ENCODE data around the gene CCBE1.

The CCBE1 gene

DNA sequence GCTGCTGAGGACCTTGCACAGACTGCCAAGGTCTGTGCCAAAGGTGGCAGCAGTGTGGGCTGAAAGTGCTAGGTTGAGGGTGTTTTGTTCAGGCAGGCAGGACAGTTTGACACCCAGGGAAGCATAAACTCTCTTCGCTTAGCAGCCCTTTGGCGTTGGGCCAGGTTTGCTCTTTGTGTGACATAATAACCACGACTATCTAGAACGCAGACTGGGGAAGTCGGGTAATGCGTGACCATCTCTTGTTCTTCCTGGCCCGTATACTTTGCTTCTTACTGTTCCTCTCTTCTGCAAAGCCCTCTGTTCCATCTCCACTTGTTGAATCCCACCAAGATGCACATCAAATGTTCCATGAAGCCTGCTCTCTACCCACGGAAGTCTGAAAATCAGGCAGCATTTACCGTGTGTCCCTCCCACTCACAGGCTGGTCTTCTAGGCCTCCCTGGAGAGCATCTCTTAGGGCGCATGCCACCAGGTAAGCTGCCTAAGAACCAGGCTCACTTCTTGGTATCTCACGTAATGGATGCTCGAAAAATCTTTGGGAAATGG, 241.4 kb downstream of the CCBE1 start:
- Mint-ChIP-seq H3K9me3 (no peaks in the 10 kb centered on the region), H3K36me3 (no peaks in the 10 kb centered on the region), H3K4me3 (no peak overlapping the region), H3K27ac (no peak overlapping the region), H3K27me3 (peaks cover 24% of the 10 kb centered on the region), H3K4me1 (no peaks in the 10 kb centered on the region)
- ATAC-seq: no peak

DNA sequence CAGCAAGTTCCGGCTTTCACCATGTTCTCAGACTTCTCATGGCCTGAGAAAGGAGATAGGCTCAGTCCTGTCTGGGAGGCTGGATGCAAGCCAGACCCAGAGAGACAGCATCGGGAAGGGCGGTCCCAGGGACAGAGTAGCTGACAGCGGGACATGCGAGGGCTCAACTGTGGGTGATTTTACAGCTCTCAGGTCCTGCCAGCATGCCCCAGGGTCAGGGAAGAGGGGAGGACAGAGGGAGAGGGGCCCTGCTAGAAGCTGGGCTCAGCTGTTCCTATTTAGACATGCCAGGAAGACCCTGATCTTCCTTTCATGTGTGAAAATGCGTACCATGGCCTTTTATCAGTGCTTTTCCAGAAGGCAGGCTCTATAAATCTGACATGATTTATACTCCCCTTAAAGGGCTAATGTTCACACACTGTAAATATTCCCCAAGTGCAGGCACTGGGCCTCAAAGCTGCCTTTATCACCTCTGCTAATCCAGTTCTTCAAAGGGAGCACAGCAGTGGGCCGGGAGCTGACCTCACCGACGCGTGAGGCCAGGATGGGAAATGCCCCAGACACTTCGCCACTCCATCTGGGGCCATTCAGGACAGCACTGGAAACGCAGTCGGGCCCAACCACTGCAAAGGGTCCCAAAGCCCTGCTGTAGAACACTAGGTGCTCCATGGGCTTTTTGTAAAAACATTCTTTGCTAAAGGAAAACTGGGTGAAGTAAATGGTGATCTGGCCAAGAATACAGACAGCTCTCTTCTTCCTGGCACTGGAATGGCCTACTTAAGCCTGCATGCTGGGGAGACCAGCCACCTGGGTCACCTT, 242.1 kb downstream of the CCBE1 start:
- H3K4me3 Mint-ChIP-seq: no peak overlapping the region
- H3K27me3 Mint-ChIP-seq: peaks cover 24% of the 10 kb centered on the region
- H3K27ac Mint-ChIP-seq: no peak overlapping the region
- no peaks in the 10 kb centered on the region for H3K4me1 Mint-ChIP-seq
- H3K36me3 Mint-ChIP-seq: no peaks in the 10 kb centered on the region
- ATAC-seq: peak; percentile 31
- no peaks in the 10 kb centered on the region for H3K9me3 Mint-ChIP-seq

DNA sequence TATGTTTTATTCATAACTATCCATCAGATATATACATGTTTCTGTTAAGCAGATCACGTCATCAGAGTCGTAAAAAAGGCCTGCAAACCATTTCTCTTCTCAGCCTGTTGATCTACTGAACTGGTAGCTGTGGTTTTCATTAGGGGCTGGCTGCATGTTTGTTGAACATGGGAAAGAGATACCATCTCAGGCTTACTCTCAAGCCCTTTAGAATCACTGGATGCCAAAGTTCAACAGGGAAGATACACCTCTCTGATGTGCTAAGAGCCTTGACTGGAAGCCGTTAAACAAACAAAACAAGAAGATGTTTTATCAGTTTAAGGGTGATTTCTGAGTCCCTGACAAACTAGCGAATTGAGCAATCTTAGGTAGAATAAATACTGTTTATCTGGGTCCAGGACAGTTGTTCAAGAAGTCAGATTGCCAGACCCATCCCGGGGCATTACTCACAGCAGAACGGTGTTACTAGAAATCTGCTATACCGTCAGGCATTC, 243.7 kb downstream of the CCBE1 start:
- Mint-ChIP-seq H3K9me3 (no peaks in the 10 kb centered on the region), H3K36me3 (no peaks in the 10 kb centered on the region), H3K27ac (no peak overlapping the region), H3K4me1 (no peaks in the 10 kb centered on the region), H3K27me3 (peaks cover 19% of the 10 kb centered on the region), H3K4me3 (no peak overlapping the region)
- ATAC-seq: no peak

DNA sequence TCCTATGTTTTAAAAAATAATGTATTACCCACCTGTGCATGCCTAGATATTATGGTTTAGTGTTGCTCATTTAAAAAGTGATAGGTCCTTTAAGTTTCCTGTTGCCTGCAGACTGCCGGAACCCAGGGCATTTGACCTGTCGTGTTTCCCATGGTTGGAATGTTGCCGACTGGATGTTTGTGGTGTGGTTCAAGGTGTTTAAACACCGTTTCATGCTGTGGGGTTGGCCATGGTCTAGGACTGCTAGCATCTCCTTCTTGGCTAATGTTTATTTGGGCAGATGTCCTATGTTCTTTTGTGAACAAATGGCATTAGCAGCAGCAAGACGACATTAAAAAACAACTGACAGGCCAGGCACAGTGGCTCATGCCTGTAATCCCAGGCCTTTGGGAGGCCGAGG, 245.3 kb downstream of the CCBE1 start:
- H3K27me3 Mint-ChIP-seq: peaks cover 19% of the 10 kb centered on the region
- H3K27ac Mint-ChIP-seq: no peak overlapping the region
- H3K4me1 Mint-ChIP-seq: no peaks in the 10 kb centered on the region
- no peaks in the 10 kb centered on the region for H3K9me3 Mint-ChIP-seq
- H3K4me3 Mint-ChIP-seq: no peak overlapping the region
- no peak for ATAC-seq
- no peaks in the 10 kb centered on the region for H3K36me3 Mint-ChIP-seq

DNA sequence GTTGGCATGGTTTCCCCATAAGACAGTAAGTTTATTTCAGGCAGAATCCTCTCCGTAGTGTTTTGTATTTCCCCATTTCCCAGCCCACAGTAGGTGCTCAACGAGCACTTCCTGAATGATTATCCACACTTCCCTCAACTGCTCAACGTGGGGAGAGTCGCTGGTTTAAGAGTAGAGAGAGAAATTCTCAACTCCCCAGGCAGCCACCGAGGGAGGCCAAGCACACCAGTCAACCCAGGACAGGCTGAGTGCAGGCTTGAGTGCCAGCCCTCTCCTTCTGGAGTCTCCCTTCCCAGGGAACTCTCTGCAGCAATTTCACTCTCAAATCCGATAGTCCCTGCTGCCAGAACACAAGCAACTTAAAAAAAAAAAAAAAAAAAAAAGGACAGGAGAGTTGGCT, 246.2 kb downstream of the CCBE1 start:
- ATAC-seq: no peak
- Mint-ChIP-seq H3K4me1 (no peaks in the 10 kb centered on the region), H3K4me3 (no peak overlapping the region), H3K27me3 (peaks cover 28% of the 10 kb centered on the region), H3K36me3 (no peaks in the 10 kb centered on the region), H3K27ac (no peak overlapping the region), H3K9me3 (no peaks in the 10 kb centered on the region)

DNA sequence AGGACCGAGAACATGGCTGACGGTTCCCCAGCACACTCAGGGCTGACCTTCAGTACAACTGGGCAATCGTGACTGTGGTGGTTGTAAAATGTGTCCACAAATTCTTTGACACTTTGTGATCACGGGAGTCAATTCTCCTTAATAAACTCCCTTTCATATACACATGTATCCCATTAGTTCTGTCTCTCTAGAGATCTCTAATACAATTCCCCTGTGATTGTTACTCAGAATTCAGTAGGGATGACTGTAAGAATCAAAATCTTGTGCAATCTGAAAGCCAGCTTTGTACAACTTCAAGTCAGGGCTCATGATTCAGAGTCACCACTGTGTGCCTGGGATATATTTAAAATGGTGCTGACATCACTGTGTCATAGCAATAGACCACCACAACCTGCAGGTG, 248.7 kb downstream of the CCBE1 start:
- no peak for ATAC-seq
- Mint-ChIP-seq H3K4me1 (no peaks in the 10 kb centered on the region), H3K4me3 (no peak overlapping the region), H3K27me3 (peaks cover 28% of the 10 kb centered on the region), H3K9me3 (no peaks in the 10 kb centered on the region), H3K27ac (no peak overlapping the region), H3K36me3 (no peaks in the 10 kb centered on the region)

DNA sequence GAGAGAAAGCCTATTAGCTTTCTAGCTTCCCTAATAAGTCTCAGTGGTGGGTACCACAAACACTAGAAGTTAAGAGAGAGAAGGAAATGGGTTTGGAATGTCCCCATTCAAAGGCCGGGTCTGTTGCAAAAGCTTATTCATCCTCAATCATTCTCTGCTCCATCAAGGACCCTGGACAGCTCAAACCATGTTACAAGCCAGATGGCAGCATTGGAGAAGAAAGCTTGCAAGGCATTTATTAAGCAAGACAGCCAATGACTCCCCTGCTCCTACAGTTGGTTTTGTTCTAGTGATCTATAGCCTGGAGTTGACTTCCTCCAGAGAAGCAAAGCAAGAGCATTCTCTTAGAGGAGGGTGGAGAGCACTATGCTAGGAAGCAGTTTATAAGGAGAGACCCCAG, 251.2 kb downstream of the CCBE1 start:
- Mint-ChIP-seq H3K36me3 (no peaks in the 10 kb centered on the region), H3K4me3 (no peak overlapping the region), H3K4me1 (no peaks in the 10 kb centered on the region), H3K27me3 (peaks cover 18% of the 10 kb centered on the region), H3K9me3 (peaks cover 6% of the 10 kb centered on the region), H3K27ac (no peak overlapping the region)
- no peak for ATAC-seq

DNA sequence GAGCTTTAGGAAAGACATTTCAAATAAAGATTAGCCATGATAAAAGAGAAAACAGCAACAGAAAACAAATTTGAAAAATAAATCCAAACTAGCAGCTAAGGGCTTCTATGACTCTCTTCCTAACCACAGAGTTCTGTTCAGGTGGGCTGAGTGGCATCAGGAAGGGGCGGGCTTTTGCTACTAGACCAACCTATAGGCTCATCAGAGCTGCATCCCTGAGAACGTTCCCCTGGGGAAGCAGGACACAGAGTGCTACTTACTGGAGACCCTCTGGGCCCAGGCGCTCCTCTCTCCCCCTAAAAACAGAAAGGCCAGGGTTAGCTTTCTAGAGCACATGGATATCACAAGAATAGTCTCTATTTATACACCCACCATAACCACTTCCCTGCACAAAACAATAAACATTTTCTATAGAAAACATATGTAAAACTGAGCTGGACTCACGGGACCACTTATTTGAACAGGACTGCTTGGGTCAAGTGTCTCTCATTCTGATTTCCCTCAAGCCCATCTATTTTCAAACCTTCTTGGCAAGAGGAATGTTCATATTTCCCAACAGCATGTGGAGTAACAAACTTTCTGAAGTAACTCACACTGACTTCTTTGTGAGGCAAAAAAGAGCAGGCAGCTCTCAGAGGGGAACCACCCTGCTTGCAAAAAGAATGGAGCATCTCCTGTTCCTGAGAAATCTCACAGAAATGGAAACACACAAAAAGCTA, 259.2 kb downstream of the CCBE1 start:
- Mint-ChIP-seq H3K4me1 (no peaks in the 10 kb centered on the region), H3K9me3 (peaks cover 6% of the 10 kb centered on the region), H3K27ac (no peak overlapping the region), H3K4me3 (no peak overlapping the region), H3K36me3 (no peaks in the 10 kb centered on the region), H3K27me3 (peaks cover 26% of the 10 kb centered on the region)
- no peak for ATAC-seq

DNA sequence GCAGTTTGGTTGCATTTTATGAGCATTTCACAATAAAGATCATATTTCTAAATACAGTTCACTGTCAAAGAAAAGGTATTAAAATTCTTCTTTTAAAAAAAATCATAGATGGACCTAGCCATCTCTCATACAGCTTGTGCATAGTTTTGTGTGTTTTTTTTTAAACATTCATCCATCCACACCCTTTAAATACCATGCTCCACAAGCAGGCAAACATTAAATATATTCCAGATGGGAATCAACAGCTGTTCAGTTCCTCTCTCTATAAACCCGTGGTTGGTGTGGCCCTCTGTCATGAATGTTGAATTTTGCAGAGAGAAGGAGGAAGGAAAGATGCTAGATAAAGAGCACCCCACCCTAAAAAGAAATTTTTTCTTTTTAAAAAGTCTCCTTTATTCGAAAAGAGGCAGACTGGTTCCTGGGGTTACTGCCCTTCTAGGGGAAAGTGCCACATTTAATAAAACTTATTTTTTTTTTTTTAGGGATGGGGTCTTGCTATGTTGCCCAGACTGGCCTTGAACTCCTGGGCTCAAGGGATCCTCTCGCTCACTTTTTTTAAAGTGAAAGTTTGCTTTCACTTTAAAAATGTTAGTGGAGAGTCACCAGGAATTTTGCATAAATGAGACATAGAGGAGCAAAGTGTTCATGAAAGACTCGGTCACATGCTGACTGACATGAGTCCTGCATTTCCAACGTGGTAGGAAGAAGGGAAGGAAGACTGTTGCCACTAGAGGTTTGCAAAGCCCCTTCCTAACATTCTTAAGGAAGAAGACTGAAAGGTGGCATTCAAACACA, 264.2 kb downstream of the CCBE1 start:
- H3K4me1 Mint-ChIP-seq: no peaks in the 10 kb centered on the region
- no peak for ATAC-seq
- H3K4me3 Mint-ChIP-seq: no peak overlapping the region
- H3K36me3 Mint-ChIP-seq: no peaks in the 10 kb centered on the region
- no peaks in the 10 kb centered on the region for H3K9me3 Mint-ChIP-seq
- no peak overlapping the region for H3K27ac Mint-ChIP-seq
- H3K27me3 Mint-ChIP-seq: peaks cover 52% of the 10 kb centered on the region

DNA sequence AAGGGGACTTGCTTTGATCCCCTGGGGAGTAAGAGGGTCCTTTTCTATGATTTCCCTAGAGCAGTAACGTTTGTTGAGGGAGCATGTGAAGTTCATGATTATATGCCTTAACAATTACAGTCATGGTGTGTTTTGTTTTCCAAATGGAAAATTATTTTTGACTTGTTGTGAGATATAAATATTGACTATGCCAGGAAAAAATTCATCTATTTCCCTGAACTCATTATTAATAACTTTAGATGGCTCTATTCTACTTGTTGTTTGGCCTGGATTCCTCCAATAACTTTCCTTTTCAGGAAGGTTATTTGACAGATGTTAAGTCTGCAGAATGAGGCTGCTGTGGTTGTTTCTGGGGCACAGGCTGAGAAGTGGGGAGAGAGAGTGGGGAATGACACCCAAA, 266.1 kb downstream of the CCBE1 start:
- ATAC-seq: no peak
- Mint-ChIP-seq H3K4me3 (no peak overlapping the region), H3K36me3 (no peaks in the 10 kb centered on the region), H3K9me3 (no peaks in the 10 kb centered on the region), H3K27ac (no peak overlapping the region), H3K4me1 (no peaks in the 10 kb centered on the region), H3K27me3 (peaks cover 51% of the 10 kb centered on the region)

DNA sequence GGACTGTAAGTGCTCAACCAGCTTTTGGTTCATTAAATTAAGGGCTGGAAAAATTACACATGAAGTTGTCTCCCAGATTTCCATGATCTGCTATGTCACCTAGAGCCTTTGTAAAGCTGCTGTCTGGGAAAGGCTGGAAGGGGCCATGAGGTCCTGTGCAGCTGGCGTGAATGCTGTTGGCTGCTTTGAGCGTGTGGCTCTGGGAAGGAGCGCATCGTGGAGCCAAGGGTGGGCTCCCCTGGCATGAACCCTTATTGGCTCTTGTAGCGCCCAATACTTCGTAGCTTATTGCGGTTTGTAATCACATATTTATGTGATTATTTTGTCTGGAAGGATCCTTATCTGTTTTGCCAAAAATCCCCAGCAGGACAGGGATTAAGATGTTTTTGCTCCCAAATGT, 267.6 kb downstream of the CCBE1 start:
- no peak overlapping the region for H3K27ac Mint-ChIP-seq
- peaks cover 40% of the 10 kb centered on the region for H3K27me3 Mint-ChIP-seq
- H3K4me3 Mint-ChIP-seq: no peak overlapping the region

DNA sequence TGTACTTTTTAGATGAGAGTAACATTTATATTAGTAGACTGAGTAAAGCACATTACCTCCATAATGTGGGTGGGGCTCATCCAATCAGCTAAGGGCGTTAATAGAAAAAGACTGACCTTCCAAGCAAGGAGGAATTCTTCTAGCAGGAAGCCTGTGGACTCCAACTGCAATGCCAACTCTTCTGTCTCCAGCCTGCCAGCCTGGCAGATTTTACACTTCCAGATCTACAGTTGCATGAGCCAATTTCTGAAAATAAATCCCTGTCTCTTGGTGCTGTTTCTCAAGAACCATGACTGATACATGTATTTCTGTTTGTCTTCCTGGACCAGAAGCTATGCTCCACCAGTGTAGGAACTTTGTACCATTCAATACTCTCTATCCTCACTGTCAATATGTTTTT, 269.2 kb downstream of the CCBE1 start:
- no peak for ATAC-seq
- H3K27ac Mint-ChIP-seq: no peak overlapping the region
- peaks cover 26% of the 10 kb centered on the region for H3K27me3 Mint-ChIP-seq
- H3K9me3 Mint-ChIP-seq: no peaks in the 10 kb centered on the region
- H3K4me3 Mint-ChIP-seq: no peak overlapping the region
- H3K4me1 Mint-ChIP-seq: no peaks in the 10 kb centered on the region
- no peaks in the 10 kb centered on the region for H3K36me3 Mint-ChIP-seq

More for the DNA sequence above, 267.6 kb downstream of the CCBE1 start:
- no peaks in the 10 kb centered on the region for H3K36me3 Mint-ChIP-seq
- no peaks in the 10 kb centered on the region for H3K9me3 Mint-ChIP-seq
- no peaks in the 10 kb centered on the region for H3K4me1 Mint-ChIP-seq
- ATAC-seq: no peak

DNA sequence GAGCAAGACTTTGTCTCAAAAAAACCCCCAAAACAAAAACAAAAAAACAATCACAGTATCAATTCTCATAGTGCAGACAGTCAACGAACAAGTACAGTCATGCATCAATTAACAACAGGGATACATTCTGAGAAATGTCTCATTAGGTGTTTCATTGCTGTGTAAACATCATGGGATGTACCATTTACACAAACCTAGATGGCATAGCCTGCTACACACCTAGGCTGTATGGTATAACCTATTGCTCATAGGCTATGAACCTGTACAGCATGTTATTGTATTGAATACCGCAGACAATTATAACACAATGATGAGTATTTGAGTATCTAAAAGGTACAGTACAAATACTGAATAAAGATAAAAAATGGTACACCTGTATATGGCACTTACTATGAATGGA, 270.4 kb downstream of the CCBE1 start:
- no peaks in the 10 kb centered on the region for H3K4me1 Mint-ChIP-seq
- no peak overlapping the region for H3K4me3 Mint-ChIP-seq
- ATAC-seq: no peak
- H3K27ac Mint-ChIP-seq: no peak overlapping the region
- peaks cover 24% of the 10 kb centered on the region for H3K27me3 Mint-ChIP-seq
- H3K36me3 Mint-ChIP-seq: no peaks in the 10 kb centered on the region
- no peaks in the 10 kb centered on the region for H3K9me3 Mint-ChIP-seq

DNA sequence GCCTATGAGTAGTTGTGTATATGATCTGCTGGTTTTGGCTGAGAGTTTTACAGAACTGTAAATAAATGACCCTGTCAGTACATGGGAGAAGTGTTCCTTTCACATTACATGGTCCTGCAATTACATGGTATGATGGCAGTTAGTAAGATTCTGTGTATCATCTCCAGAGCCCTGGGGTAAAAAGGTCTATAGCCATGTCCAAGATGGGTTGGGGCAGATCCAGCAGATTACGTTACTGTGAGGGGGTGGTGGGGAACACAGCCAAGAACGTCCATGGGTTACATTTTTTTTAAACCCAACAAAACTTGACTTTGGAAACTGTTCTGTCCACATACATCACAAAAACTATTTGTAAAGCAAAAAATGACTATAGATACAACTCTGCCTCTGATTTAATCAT, 274.0 kb downstream of the CCBE1 start:
- Mint-ChIP-seq H3K9me3 (no peaks in the 10 kb centered on the region), H3K36me3 (no peaks in the 10 kb centered on the region), H3K4me1 (no peaks in the 10 kb centered on the region), H3K27ac (no peak overlapping the region), H3K27me3 (peaks cover 30% of the 10 kb centered on the region), H3K4me3 (no peak overlapping the region)
- ATAC-seq: no peak

DNA sequence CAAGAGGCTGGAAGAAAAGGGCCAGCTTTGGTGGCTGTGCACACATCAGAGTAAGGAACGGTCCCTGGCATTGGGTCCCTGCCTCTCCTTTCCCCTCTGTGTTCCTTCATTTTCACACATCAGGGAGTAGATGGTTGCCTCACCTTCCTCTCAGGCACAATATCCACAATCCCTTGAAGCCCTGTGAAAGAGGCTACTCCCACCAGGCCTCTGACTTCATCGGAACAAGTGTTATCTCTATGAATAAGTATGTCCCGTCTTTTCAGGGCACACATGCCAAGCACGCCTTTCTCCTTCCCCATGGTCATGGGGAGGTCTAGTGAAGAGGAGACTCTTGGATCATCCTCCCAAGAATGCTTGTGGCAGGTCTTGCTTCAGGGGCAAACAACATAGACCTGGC, 277.0 kb downstream of the CCBE1 start:
- no peak for ATAC-seq

More for the DNA sequence above, 277.0 kb downstream of the CCBE1 start:
- H3K4me3 Mint-ChIP-seq: no peak overlapping the region
- H3K27ac Mint-ChIP-seq: no peak overlapping the region
- no peaks in the 10 kb centered on the region for H3K9me3 Mint-ChIP-seq
- H3K27me3 Mint-ChIP-seq: peaks cover 45% of the 10 kb centered on the region
- H3K4me1 Mint-ChIP-seq: no peaks in the 10 kb centered on the region
- H3K36me3 Mint-ChIP-seq: no peaks in the 10 kb centered on the region
